Small intestine (tissue), 7 donors: ENCODE data around the gene SERINC3. TPM values are rescaled to one million over a fixed set of nuclear protein-coding genes. Genes with fewer than 3 reads are reported as not detected.
A peak's percentile ranks its signal among the peaks of the same experiment; 100 is the strongest.
"Not testable (repeated sequence)": the region's sequence is repeated elsewhere in the genome, so short reads cannot be mapped to it uniquely, and the experiment has no call there.

Experiments used
- DNase-seq, 2 donors: peaks; one replicate each; pipeline versions ENCODE4 v3.0.0 to v3.0.0-alpha.2; 2013
- FAIRE-seq: peaks from 2 replicates; lab custom pipeline; 2012; peaks lifted over from hg19 to GRCh38; lab: Jason Lieb, UNC
- H3K27ac ChIP-seq, 3 donors: one replicate each; pipeline ENCODE4 v1.5.1; 2013; ENCODE audit warnings: low read length in 2 of 3, mild to moderate bottlenecking in 2 of 3, control low read depth in 1 of 3, inconsistent platforms in 1 of 3, low read depth in 1 of 3, moderate library complexity in 1 of 3
- H3K27me3 ChIP-seq, 3 donors: one replicate each; pipeline ENCODE4 v1.6.1; 2013; ENCODE audit warnings: low read length in 3 of 3, inconsistent platforms in 1 of 3; ENCODE audit not compliant: control insufficient read depth in 3 of 3, insufficient read depth in 3 of 3
- H3K36me3 ChIP-seq, 3 donors: one replicate each; pipeline ENCODE4 v1.6.1; 2013; ENCODE audit warnings: low read length in 3 of 3, inconsistent platforms in 1 of 3, low read depth in 1 of 3, mild to moderate bottlenecking in 1 of 3, moderate library complexity in 1 of 3; ENCODE audit not compliant: control insufficient read depth in 3 of 3, insufficient read depth in 2 of 3
- H3K4me1 ChIP-seq, 3 donors: one replicate each; pipeline ENCODE4 v1.6.1; 2013; ENCODE audit warnings: low read length in 2 of 3, inconsistent platforms in 1 of 3, low read depth in 1 of 3, mild to moderate bottlenecking in 1 of 3, moderate library complexity in 1 of 3; ENCODE audit not compliant: control insufficient read depth in 3 of 3, insufficient read depth in 2 of 3
- H3K4me3 ChIP-seq, 3 donors: one replicate each; pipeline ENCODE4 v1.5.1; 2013; ENCODE audit warnings: low read length in 3 of 3, control low read depth in 1 of 3, inconsistent platforms in 1 of 3, low read depth in 1 of 3, mild to moderate bottlenecking in 1 of 3, moderate library complexity in 1 of 3
- H3K9me3 ChIP-seq, 2 donors: one replicate each; pipeline ENCODE4 v1.6.1; 2013; ENCODE audit warnings: low read depth in 1 of 2, low read length in 1 of 2; ENCODE audit not compliant: control insufficient read depth in 2 of 2, insufficient read depth in 1 of 2
- WGBS, 3 donors: extraction: QIAGEN DNeasy Blood & Tissue Kit; methylation state at CpG; one replicate each; pipeline ENCODE4 v1.1.7; 2013; 5-methylcytosine and 5-hydroxymethylcytosine counted together
- polyA plus RNA-seq, 4 donors: library from polyadenylated mRNA; stranded (reverse) in 3 of 4; unstranded in 1 of 4; fragments of 200-250 nt in 3 of 4; fragments of 120-200 nt in 1 of 4; gene quantifications; one replicate each; pipeline versions ENCODE4 v1.2.1 to v1.2.3, GENCODE V29; 2013
- donor health status: healthy with polysubstance abuse.
- donor health status: control.
- donor health status: control.
- donor health status: Bipolar disorder and iron deficiency.
- donor health status: healthy.

SERINC3 gene
- polyA plus RNA-seq, 4 donors: 13.2 to 74.8 (median 39.6) TPM

DNA sequence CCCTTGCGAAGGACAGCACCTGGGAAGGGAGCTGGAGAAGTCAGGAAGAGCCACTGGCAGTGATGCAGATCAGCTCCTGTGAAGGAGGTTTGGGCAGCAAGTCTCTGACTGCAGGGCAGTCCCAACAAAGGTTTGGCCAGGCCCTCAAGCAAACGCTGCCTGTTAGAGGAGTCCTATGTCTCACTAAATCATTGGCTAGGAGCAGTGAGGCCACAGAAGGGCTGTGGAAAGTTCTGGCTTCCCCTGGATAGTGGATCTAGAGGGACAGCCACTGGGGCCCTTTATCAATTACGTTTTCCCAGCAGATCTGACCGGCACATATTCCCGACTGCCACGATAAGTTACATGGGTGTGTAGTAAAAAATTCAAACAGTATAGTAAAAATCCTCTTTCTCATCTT lies 43.7 kb downstream of the SERINC3 start:
- FAIRE-seq: no peak
- DNase-seq: no peak
- H3K9me3 ChIP-seq: no peaks in the 10 kb centered on the region
- H3K27me3 ChIP-seq: no peaks in the 10 kb centered on the region
- peaks cover 0 to 6% (median 0%) of the 10 kb centered on the region in 3 donors for H3K4me1 ChIP-seq
- H3K4me3 ChIP-seq: no peak overlapping the region
- H3K36me3 ChIP-seq: peaks cover 0 to 23% (median 0%) of the 10 kb centered on the region in 3 donors
- H3K27ac ChIP-seq: no peak overlapping the region
- WGBS, 3 donors: 84 to 87% (median 84%) methylated on average over 6 of the region's 6 CpGs

DNA sequence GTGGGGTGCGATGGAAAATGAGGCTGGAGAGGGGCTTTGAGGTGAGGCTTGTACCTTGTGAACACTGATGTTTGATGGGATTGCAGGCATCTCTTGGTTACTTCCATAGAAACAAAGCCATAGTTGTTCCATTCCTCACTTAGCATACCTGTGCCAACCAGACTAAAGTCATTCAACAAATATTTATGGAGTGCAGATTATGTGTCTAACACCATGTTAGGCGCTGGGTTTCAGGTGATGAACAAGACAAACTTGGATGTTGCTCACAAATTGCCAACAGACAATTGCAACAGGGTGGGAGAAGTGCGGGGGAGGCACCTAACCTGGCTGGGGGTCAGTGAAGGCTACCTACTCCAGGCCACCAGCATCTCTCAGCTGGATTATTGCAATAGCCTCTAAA lies 44.7 kb downstream of the SERINC3 start:
- peaks cover 0 to 6% (median 0%) of the 10 kb centered on the region in 3 donors for H3K4me1 ChIP-seq
- no peaks in the 10 kb centered on the region for H3K9me3 ChIP-seq
- FAIRE-seq (no peak), DNase-seq (no peak)
- no peak overlapping the region for H3K27ac ChIP-seq
- H3K4me3 ChIP-seq: no peak overlapping the region
- 83 to 95% (median 86%) methylated on average over 3 of the region's 3 CpGs for WGBS, 3 donors
- H3K27me3 ChIP-seq: no peaks in the 10 kb centered on the region
- peaks cover 0 to 19% (median 0%) of the 10 kb centered on the region in 3 donors for H3K36me3 ChIP-seq

DNA sequence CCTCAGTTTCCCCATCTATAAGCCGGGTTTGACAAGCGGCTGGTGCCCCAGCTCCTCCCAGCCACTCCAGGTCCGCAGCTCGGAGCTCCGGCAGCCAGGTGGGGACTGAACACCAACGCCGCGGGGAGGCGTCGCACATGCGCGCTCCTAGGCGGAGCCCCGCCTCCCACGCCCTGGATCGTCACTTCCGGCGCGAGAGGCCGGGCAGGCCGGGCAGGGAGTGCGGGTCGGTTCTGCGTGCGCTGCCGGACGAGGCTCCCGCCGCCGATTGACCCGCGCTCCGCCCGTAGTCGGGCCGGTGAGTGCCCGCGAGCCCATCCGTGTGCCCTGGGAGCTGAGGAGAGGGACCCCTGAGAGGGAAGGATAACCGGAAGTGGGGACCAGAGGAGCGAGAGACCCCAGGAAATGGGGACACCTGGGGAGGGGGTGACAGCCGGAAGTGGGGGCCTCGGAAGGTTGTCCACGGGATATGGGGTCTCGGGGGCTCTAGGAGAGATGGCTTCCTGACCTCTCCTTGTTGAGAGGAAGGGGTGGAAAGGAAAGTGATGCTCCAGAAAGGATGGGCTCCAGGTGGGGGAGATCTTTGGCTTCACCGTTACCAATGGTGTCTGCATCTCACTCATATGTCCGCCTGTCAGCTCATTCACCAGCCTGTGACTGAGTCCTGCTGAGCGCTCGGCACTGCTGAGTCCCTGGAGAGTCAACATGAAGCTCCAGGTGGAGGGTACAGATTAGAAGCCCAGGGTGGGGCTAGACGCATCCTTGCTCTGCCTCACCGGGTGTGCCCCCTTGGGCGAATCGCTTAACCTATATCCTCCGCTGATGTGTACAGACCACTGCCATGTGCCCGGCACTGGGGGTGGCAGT lies 45.9 kb downstream of the SERINC3 start, which contains the start of gene TTPAL:
TSS of gene TTPAL (plus strand) at position 181 of the 867 bp plus-strand sequence. CDS start 4,126 bp downstream, outside the sequence.
- peak within 1 kb of the TSS; percentile 79 to 96 (median 84) for H3K27ac ChIP-seq
- H3K4me1 ChIP-seq: peaks cover 0 to 6% (median 0%) of the 10 kb centered on the region in 3 donors
- H3K27me3 ChIP-seq: no peaks in the 10 kb centered on the region
- WGBS, 3 donors: 0 to 2% (median 1%) methylated on average over 48 to 55 of the region's 55 CpGs
- H3K36me3 ChIP-seq: peaks cover 0 to 16% (median 0%) of the 10 kb centered on the region in 3 donors
- peak within 1 kb of the TSS; percentile 61 to 97 (median 85) for H3K4me3 ChIP-seq
- no peak for FAIRE-seq
- no peaks in the 10 kb centered on the region for H3K9me3 ChIP-seq
- peak; percentile 92 to 95 for DNase-seq

DNA sequence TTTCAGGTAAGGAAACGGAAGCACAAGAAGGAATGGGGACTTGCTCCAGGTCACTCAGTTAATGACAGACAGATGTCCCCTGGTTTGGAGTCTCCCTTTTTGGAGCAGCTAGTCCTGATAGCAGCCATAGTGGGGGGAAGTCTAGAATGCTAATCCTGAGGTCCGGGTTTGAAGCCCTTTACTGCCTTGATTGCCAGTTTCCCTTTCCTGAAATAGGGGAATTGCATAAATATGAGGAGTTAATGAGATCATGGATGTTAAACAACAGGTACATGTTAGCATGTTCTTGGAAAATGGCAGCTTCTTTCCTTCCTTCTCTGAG lies 46.5 kb downstream of the SERINC3 start:
- DNase-seq (no peak), FAIRE-seq (no peak)
- H3K4me3 ChIP-seq: peak overlapping the region in 2 of 3 donors; percentile 85 to 97
- H3K36me3 ChIP-seq: peaks cover 0 to 10% (median 0%) of the 10 kb centered on the region in 3 donors
- no peaks in the 10 kb centered on the region for H3K9me3 ChIP-seq
- H3K4me1 ChIP-seq: peaks cover 0 to 6% (median 0%) of the 10 kb centered on the region in 3 donors
- H3K27me3 ChIP-seq: no peaks in the 10 kb centered on the region
- WGBS, 3 donors: 16 to 21% (median 20%) methylated on average over 2 of the region's 2 CpGs
- peak overlapping the region in 2 of 3 donors; percentile 47 to 96 for H3K27ac ChIP-seq

DNA sequence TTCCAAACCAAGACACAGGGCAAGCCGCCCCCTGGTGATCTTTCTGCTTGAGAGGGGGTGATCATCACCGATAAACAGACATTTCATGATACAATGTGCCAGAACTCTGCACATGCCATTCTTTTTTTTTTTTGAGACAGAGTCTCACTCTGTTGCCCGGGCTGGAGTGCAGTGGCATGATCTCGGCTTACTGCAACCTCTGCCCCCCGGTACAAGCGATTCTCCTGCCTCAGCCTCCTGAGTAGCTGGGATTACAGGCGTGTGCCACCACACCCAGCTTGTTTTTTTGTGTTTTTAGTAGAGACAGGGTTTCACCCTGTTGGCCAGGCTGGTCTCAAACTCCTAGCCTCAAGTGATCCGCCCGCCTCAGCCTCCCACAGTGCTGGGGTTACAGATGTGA lies 49.6 kb downstream of the SERINC3 start:
- H3K9me3 ChIP-seq, H3K27ac ChIP-seq, DNase-seq, FAIRE-seq, H3K4me1 ChIP-seq, H3K4me3 ChIP-seq, H3K36me3 ChIP-seq, H3K27me3 ChIP-seq: not testable (repeated sequence)
- 73 to 82% (median 80%) methylated on average over 9 of the region's 9 CpGs for WGBS, 3 donors

DNA sequence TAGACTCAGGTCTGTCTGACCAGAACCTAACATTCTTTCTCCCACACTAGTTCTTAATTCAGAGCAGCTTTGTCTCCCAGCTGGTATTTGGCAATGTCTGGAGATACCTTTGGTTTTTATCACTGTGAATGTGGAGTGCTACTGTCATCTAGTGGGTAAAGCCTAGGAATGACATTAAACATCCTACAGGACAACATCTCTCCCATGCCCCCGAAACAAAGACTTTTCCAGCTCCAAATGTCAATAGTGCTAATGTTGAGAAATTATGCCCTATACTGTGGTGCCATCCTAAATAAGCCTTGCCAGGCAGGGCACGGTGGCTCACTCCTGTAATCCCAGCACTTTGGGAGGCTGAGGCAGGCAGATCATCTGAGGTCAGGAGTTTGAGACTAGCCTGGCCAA lies 50.4 kb downstream of the SERINC3 start:
- FAIRE-seq: no peak
- 16 to 47% (median 32%) methylated on average over 2 of the region's 2 CpGs for WGBS, 3 donors
- Histone ChIP-seq H3K9me3 (no peaks in the 10 kb centered on the region), H3K27ac (no peak overlapping the region), H3K36me3 (no peaks in the 10 kb centered on the region), H3K4me1 (peaks cover 0 to 6% (median 0%) of the 10 kb centered on the region in 3 donors), H3K4me3 (no peak overlapping the region), H3K27me3 (no peaks in the 10 kb centered on the region)
- peak; percentile 58 to 73 for DNase-seq

DNA sequence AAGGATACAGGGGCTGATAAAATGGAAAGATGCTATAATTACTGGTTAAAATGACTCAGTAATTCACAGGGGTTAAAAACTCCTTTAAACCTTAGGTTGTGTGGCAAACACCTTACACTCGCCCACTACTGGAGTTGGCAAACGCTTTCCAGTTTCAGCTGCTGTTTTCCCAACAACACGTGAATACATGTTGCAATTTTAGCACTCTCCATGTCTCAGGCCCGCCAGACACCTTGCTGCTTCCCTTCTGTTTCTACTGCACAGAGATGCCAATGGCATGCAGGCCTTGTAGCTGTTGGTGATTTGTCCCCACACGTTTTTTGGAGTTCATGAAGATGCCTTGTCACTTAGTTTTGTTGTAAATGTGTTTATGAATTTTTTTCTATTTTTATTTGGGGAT lies 51.5 kb downstream of the SERINC3 start:
- no peaks in the 10 kb centered on the region for H3K27me3 ChIP-seq
- WGBS, 3 donors: 65 to 74% (median 73%) methylated on average over 5 of the region's 5 CpGs
- no peak overlapping the region for H3K4me3 ChIP-seq
- H3K36me3 ChIP-seq: no peaks in the 10 kb centered on the region
- FAIRE-seq: no peak
- no peak overlapping the region for H3K27ac ChIP-seq
- H3K4me1 ChIP-seq: peaks cover 0 to 4% (median 0%) of the 10 kb centered on the region in 3 donors
- H3K9me3 ChIP-seq: no peaks in the 10 kb centered on the region
- no peak for DNase-seq

DNA sequence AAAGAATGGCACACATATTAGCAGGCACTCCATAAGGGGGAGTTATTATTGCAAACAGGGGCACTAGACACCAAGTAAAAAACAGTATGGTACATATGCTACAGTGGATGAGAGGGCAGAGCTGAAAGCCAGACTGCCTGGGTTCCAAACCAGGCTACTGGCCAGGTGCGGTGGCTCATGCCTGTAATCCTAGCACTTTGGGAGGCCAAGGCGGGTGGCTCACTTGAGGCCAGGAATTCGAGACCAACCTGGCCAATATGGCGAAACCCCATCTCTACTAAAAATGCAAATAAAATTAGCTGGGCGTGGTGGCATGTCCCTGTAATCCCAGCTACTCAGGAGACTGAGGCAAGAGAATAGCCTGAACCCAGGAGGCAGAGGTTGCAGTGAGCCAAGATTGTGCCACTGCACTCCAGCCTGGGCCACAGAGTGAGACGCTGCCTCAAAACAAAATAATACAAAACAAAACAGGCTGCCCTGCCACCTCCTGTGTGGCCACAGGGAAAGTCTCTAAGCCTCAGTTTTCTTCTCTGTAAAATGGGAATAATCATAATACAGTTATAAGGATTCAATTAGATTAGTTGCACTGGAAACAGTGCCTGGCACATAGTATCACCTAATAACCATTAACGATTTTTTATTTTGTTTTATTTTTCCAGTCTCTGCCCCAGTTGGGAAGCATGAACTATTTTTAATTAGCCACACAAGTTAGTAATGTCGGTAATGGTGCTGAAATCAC lies 53.7 kb downstream of the SERINC3 start:
- Histone ChIP-seq H3K27ac (no peak overlapping the region), H3K9me3 (no peaks in the 10 kb centered on the region), H3K36me3 (no peaks in the 10 kb centered on the region), H3K4me1 (no peaks in the 10 kb centered on the region), H3K27me3 (no peaks in the 10 kb centered on the region), H3K4me3 (no peak overlapping the region)
- DNase-seq (no peak), FAIRE-seq (no peak)
- 89 to 93% (median 92%) methylated on average over 8 of the region's 8 CpGs for WGBS, 3 donors
